KBM-7 (cell line): ENCODE results near the gene PDK1.
"Not testable (repeated sequence)": the region's sequence is repeated elsewhere in the genome, so short reads cannot be mapped to it uniquely, and the experiment has no call there.

Experiments used
- DNase-seq: peaks from one replicate; pipeline ENCODE4 v3.0.0-alpha.2; 2015
- in situ Hi-C: fragments of 300-500 bp; cut with MboI; formaldehyde crosslinking; loops from 2 replicates; pipeline ENCODE4 v1.14.3; 2020; ENCODE audit warnings: low sequenced_read_pairs, low pct_unique_long_range_greater_than_20kb, mixed read lengths

The PDK1 gene

GRCh38 chr2:172555522-172556283 lies at the start of gene PDK1:
PDK1 (plus strand) TSS chr2:172556090; CDS start chr2:172556151, 61 bp downstream.
- in situ Hi-C loops = no loop called here

GRCh38 chr2:172507199-172507598 lies 48.7 kb upstream of the PDK1 start:
- DNase-seq = no peak
- in situ Hi-C loops = no loop called here

More at GRCh38 chr2:172555522-172556283, at the start of gene PDK1:
- DNase-seq = peak; percentile 94

GRCh38 chr2:172510088-172510487 lies 45.8 kb upstream of the PDK1 start:
- DNase-seq = peak; percentile 92
- in situ Hi-C loops = no loop called here

GRCh38 chr2:172510548-172510947 lies 45.3 kb upstream of the PDK1 start:
- in situ Hi-C loops = no loop called here
- DNase-seq = no peak

GRCh38 chr2:172512810-172513523 lies 42.9 kb upstream of the PDK1 start:
- in situ Hi-C loops = no loop called here
- no peak for DNase-seq

- in situ Hi-C loops = no loop called here
- no peak for DNase-seq
Observed at GRCh38 chr2:172513524-172513900, 42.4 kb upstream of the PDK1 start.

- DNase-seq = peak; percentile 99
- in situ Hi-C loops = no loop called here
Observed at GRCh38 chr2:172513935-172514586, 41.8 kb upstream of the PDK1 start.

GRCh38 chr2:172516299-172516698 lies 39.6 kb upstream of the PDK1 start:
- peak; percentile 45 for DNase-seq
- in situ Hi-C loops = no loop called here

- in situ Hi-C loops = no loop called here
- no peak for DNase-seq
Observed at GRCh38 chr2:172518995-172519394, 36.9 kb upstream of the PDK1 start.

- in situ Hi-C loops = no loop called here
- DNase-seq = no peak
Observed at GRCh38 chr2:172525601-172526000, 30.3 kb upstream of the PDK1 start.

GRCh38 chr2:172531309-172531708 lies 24.6 kb upstream of the PDK1 start:
- in situ Hi-C loops = no loop called here
- no peak for DNase-seq

GRCh38 chr2:172532461-172532860 lies 23.4 kb upstream of the PDK1 start:
- in situ Hi-C loops, DNase-seq: not testable (repeated sequence)

GRCh38 chr2:172533687-172534086 lies 22.2 kb upstream of the PDK1 start:
- no peak for DNase-seq
- in situ Hi-C loops = no loop called here

GRCh38 chr2:172535119-172535518 lies 20.8 kb upstream of the PDK1 start:
- in situ Hi-C loops = no loop called here
- DNase-seq = no peak

GRCh38 chr2:172537851-172538250 lies 18.0 kb upstream of the PDK1 start:
- DNase-seq, in situ Hi-C loops: not testable (repeated sequence)

GRCh38 chr2:172539767-172540166 lies 16.1 kb upstream of the PDK1 start:
- DNase-seq = no peak
- in situ Hi-C loops = no loop called here

GRCh38 chr2:172540421-172540820 lies 15.5 kb upstream of the PDK1 start:
- in situ Hi-C loops = no loop called here
- DNase-seq = no peak

- in situ Hi-C loops = no loop called here
- no peak for DNase-seq
Observed at GRCh38 chr2:172545408-172546075, 10.3 kb upstream of the PDK1 start.

- in situ Hi-C loops = no loop called here
- DNase-seq = no peak
Observed at GRCh38 chr2:172549131-172549530, 6.8 kb upstream of the PDK1 start.

GRCh38 chr2:172549802-172550201 lies 6.1 kb upstream of the PDK1 start:
- DNase-seq, in situ Hi-C loops: not testable (repeated sequence)
